Pancreas (tissue), 10 donors: ENCODE results near the gene HOMER2. TPM values are rescaled to one million over a fixed set of nuclear protein-coding genes. Genes with fewer than 3 reads are reported as not detected.

Source experiments
- ATAC-seq, 4 donors: fragments of 200-7000 bp; cut with Tn5 transposase; one replicate each; pipeline versions ENCODE4 v1.8.0 to v1.9.1; 2020; ENCODE audit warnings: mild to moderate bottlenecking in 4 of 4, moderate library complexity in 4 of 4
- DNase-seq, 6 donors: peaks; one replicate each; pipeline ENCODE4 v3.0.0-alpha.2; 2020
- FAIRE-seq: peaks from 2 replicates; lab custom pipeline; 2012; peaks lifted over from hg19 to GRCh38; lab: Jason Lieb, UNC
- H3K27ac ChIP-seq, 4 donors: fragments of 200-600 bp; sonication (generic); 1 replicate in 3 of 4; 2 replicates in 1 of 4; pipeline versions ENCODE4 v1.5.0 to v1.8.0; 2020
- H3K27me3 ChIP-seq, 4 donors: fragments of 200-600 bp; one replicate each; pipeline ENCODE4 v1.8.0; 2021
- H3K36me3 ChIP-seq, 3 donors: fragments of 200-600 bp; sonication (generic) in 1 of 3; one replicate each; pipeline versions ENCODE4 v1.5.0 to v1.8.0; 2020 to 2021
- H3K4me1 ChIP-seq, 3 donors: fragments of 200-600 bp; one replicate each; pipeline ENCODE4 v1.8.0; 2021
- H3K4me3 ChIP-seq, 4 donors: fragments of 200-600 bp; sonication (generic) in 2 of 4; one replicate each; pipeline versions ENCODE4 v1.5.0 to v1.8.0; 2020 to 2021
- H3K9me3 ChIP-seq, 4 donors: fragments of 200-600 bp; one replicate each; pipeline ENCODE4 v1.8.0; 2021
- WGBS, 2 donors: extraction: QIAGEN DNeasy Blood & Tissue Kit; methylation state at CpG; one replicate each; pipeline ENCODE4 v1.1.7; 2013; 5-methylcytosine and 5-hydroxymethylcytosine counted together
- intact Hi-C, 3 donors: fragments of 100-400 bp; cut with DNase I; formaldehyde crosslinking; loops; one replicate each; pipeline versions ENCODE4 v1.11.1 to v1.14.2; 2022
- polyA plus RNA-seq, 2 donors: library from polyadenylated mRNA; stranded (reverse); fragments of 200-250 nt; gene quantifications; one replicate each; pipeline ENCODE4 v1.2.3, GENCODE V29; 2013
- total RNA-seq, 6 donors: library from RNA; stranded (reverse); fragmentation: NEBNext Ultra II Directional in 4 of 6; extraction: Animal tissue kit (Norgen Biotek cat#: 25700) in 4 of 6; gene quantifications; one replicate each; pipeline versions ENCODE4 v1.2.1 to v1.2.4, GENCODE V29; 2021 to 2023
- TF ChIP-seq, protein P1 (sequence below), 4 donors: fragments of 200-600 bp; sonication (generic) in 3 of 4; IDR thresholded peaks; one replicate each; pipeline versions ENCODE4 v1.5.0 to v1.8.0; 2021; ENCODE audit warnings: antibody characterized with exemption in 4 of 4
- donor health status: healthy with polysubstance abuse.
- donor health status: DM: no; HTN: no; CAD: no; lungs with moderate emphysema.
- donor health status: DM: no; HTN: no; CAD: no.
- donor health status: control.
- donor health status: control.
- donor health status: Bipolar disorder and iron deficiency.
- donor health status: DM: yes; HTN: yes; CAD: no.
- donor health status: DM: no; HTN: no; CAD: no.
- donor health status: DM: no; HTN: no; CAD: no.
- donor health status: DM: yes; HTN: yes; CAD: no.

HOMER2 gene
- total and polyA plus RNA-seq, 8 donors: 76.8 to 180 (median 139) TPM

- Histone ChIP-seq H3K27ac (no peak overlapping the region), H3K9me3 (no peaks in the 10 kb centered on the region), H3K4me1 (no peaks in the 10 kb centered on the region), H3K27me3 (no peaks in the 10 kb centered on the region), H3K36me3 (peaks cover 3 to 67% (median 35%) of the 10 kb centered on the region in 3 donors), H3K4me3 (no peak overlapping the region)
- DNase-seq (no peak), ATAC-seq (no peak), FAIRE-seq (no peak)
- intact Hi-C loops: no loop called here
- TF ChIP-seq, protein P1, sequence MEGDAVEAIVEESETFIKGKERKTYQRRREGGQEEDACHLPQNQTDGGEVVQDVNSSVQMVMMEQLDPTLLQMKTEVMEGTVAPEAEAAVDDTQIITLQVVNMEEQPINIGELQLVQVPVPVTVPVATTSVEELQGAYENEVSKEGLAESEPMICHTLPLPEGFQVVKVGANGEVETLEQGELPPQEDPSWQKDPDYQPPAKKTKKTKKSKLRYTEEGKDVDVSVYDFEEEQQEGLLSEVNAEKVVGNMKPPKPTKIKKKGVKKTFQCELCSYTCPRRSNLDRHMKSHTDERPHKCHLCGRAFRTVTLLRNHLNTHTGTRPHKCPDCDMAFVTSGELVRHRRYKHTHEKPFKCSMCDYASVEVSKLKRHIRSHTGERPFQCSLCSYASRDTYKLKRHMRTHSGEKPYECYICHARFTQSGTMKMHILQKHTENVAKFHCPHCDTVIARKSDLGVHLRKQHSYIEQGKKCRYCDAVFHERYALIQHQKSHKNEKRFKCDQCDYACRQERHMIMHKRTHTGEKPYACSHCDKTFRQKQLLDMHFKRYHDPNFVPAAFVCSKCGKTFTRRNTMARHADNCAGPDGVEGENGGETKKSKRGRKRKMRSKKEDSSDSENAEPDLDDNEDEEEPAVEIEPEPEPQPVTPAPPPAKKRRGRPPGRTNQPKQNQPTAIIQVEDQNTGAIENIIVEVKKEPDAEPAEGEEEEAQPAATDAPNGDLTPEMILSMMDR (IDR thresholded peaks at IDR 0.05): no peak
Observed at GRCh38 chr15:82839136-82839535, 113.4 kb downstream of the HOMER2 start.

DNA sequence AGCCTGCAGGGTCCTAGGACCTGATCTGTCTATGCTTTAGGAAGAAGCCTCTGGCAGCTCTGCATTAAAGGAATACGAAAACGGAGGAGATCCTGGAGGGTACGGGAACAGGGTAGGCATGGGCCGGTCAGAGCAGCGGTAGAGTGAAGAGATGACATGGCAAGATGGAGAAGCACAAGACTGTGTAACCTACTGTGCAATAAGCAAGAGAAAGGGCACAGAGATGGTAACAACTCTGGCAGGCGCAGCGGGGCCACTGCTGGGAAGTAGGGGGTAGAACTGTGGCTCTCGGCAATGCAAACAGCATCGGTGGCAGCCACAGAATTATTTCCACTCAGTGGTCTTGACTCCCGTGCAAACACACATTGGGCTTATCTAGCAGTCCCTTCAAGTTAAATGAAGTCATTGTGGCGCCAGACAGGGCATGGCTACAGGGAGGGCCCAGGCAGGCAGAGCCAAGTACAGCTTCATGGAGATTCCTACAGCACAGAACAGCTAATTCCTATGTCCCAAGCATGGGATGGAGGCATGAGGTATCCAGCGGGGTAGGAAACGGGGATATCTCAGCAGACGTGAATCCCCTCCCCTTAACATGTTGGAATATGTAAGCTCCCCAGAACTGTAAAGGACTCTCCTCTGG is 114.3 kb downstream of the HOMER2 start:
- no peak for FAIRE-seq
- no peaks in the 10 kb centered on the region for H3K27me3 ChIP-seq
- H3K4me3 ChIP-seq: no peak overlapping the region
- no peaks in the 10 kb centered on the region for H3K9me3 ChIP-seq
- peak in 3 of 4 donors; percentile 10 to 17 (median 16) for ATAC-seq
- H3K36me3 ChIP-seq: peaks cover 6 to 76% (median 39%) of the 10 kb centered on the region in 3 donors
- intact Hi-C loops: no loop called here
- WGBS, 2 donors: 91% methylated on average over 14 of the region's 14 CpGs
- TF ChIP-seq, protein P1 (IDR thresholded peaks at IDR 0.05): no peak
- H3K4me1 ChIP-seq: peaks cover 0 to 2% (median 0%) of the 10 kb centered on the region in 3 donors
- no peak overlapping the region for H3K27ac ChIP-seq
- DNase-seq: peak in 1 of 6 donors; percentile 7

GRCh38 chr15:82835391-82835917 is 117.1 kb downstream of the HOMER2 start:
- DNase-seq: peak in 1 of 6 donors; percentile 47
- Histone ChIP-seq H3K27me3 (no peaks in the 10 kb centered on the region), H3K27ac (no peak overlapping the region), H3K36me3 (peaks cover 6 to 84% (median 33%) of the 10 kb centered on the region in 3 donors), H3K4me3 (no peak overlapping the region), H3K4me1 (peaks cover 0 to 19% (median 0%) of the 10 kb centered on the region in 3 donors), H3K9me3 (no peaks in the 10 kb centered on the region)
- 94 to 96% methylated on average over 7 of the region's 7 CpGs for WGBS, 2 donors
- peak in 1 of 4 donors; percentile 2 for ATAC-seq
- TF ChIP-seq, protein P1 (IDR thresholded peaks at IDR 0.05): no peak
- FAIRE-seq: no peak
- intact Hi-C loops: no loop called here

DNA sequence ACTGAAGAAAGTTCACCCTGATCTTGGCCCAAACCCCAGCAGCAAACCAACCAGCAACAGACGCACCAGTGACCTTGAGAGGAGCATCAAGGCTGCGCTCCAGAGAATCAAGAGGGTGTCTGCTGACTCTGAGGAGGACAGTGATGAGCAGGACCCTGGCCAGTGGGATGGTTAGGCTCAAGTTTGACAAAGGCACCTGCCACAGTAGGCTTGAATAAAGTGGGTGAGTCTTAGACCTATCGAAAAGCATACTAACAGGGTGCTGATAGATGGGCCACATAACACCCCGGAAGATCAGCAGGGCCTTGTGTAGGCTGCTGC is 119.2 kb downstream of the HOMER2 start:
- Histone ChIP-seq H3K4me1 (peaks cover 0 to 19% (median 2%) of the 10 kb centered on the region in 3 donors), H3K4me3 (no peak overlapping the region), H3K27ac (peak overlapping the region in 2 of 4 donors; percentile 22 to 36), H3K27me3 (no peaks in the 10 kb centered on the region), H3K9me3 (no peaks in the 10 kb centered on the region), H3K36me3 (peaks cover 6 to 78% (median 33%) of the 10 kb centered on the region in 3 donors)
- DNase-seq: peak in 1 of 6 donors; percentile 38
- 67% methylated on average over 4 of the region's 4 CpGs for WGBS, 2 donors
- ATAC-seq: peak in 1 of 4 donors; percentile 2
- TF ChIP-seq, protein P1 (IDR thresholded peaks at IDR 0.05): no peak
- FAIRE-seq: no peak
- intact Hi-C loops: no loop called here
